ENCODE results near the gene IPMK. TPM values are rescaled to one million over a fixed set of nuclear protein-coding genes. Genes with fewer than 3 reads are reported as not detected.
"Not testable (repeated sequence)": the region's sequence is repeated elsewhere in the genome, so short reads cannot be mapped to it uniquely, and the experiment has no call there.

The IPMK gene
- polyA plus RNA-seq, 1 experiment = 3.1 TPM

- no peak for DNase-seq (ENCODE audit: low read depth, low spot score)
- H3K4me3 ChIP-seq (ENCODE audit: low read depth, low read length) = no peak overlapping the region
Observed at GRCh38 chr10:58240531-58240930, 27.2 kb downstream of the IPMK start.

GRCh38 chr10:58239561-58240169 is 28.0 kb downstream of the IPMK start:
- DNase-seq (ENCODE audit: low read depth, low spot score) = no peak
- no peaks in the 10 kb centered on the region for H3K27me3 ChIP-seq (ENCODE audit: control insufficient read depth, insufficient read depth, low read length)
- ChIA-PET POLR2A (no interaction called here), CTCF (interaction anchor here (0.6 to 1.2 kb wide), 3 partner anchors 61 to 142 kb away, joined by 3 to 4 read pairs (median 3); no protein-coding TSS in a partner anchor)
- no peak for TF ChIP-seq CTCF (IDR thresholded peaks at IDR 0.05; ENCODE audit: low read depth, low read length)
- H3K4me3 ChIP-seq (ENCODE audit: low read depth, low read length) = no peak overlapping the region
- H3K9me3 ChIP-seq (ENCODE audit: control insufficient read depth, insufficient read depth, low read length) = peaks cover 13% of the 10 kb centered on the region; the same call in 1 of the 2 replicates
- H3K27ac ChIP-seq (ENCODE audit: low read depth, low read length) = no peak overlapping the region

More at GRCh38 chr10:58240531-58240930, 27.2 kb downstream of the IPMK start:
- CTCF ChIA-PET = interaction anchor here (1.2 kb wide), 3 partner anchors 29 to 141 kb away, joined by 3 to 4 read pairs (median 4); partner anchors contain the start of gene CISD1
- POLR2A ChIA-PET = interaction anchor here (0.6 to 0.7 kb wide), 2 partner anchors 83 to 157 kb away, joined by 3 to 7 read pairs; no protein-coding TSS in a partner anchor
- peak overlapping the region; percentile 50 for H3K27ac ChIP-seq (ENCODE audit: low read depth, low read length)
- no peak for TF ChIP-seq CTCF (IDR thresholded peaks at IDR 0.05; ENCODE audit: low read depth, low read length)
- H3K27me3 ChIP-seq (ENCODE audit: control insufficient read depth, insufficient read depth, low read length) = no peaks in the 10 kb centered on the region
- peaks cover 13% of the 10 kb centered on the region; the same call in 1 of the 2 replicates for H3K9me3 ChIP-seq (ENCODE audit: control insufficient read depth, insufficient read depth, low read length)

- H3K4me3 ChIP-seq (ENCODE audit: low read depth, low read length) = no peak overlapping the region
- H3K27me3 ChIP-seq (ENCODE audit: control insufficient read depth, insufficient read depth, low read length) = no peaks in the 10 kb centered on the region
- POLR2A ChIA-PET = interaction anchor here (0.8 to 1.3 kb wide), 2 partner anchors 16 to 31 kb away, joined by 3 to 8 read pairs; partner anchors contain the start of gene CISD1
- CTCF ChIA-PET = interaction anchor here (0.6 to 1.9 kb wide), 4 partner anchors 12 to 163 kb away, joined by 3 to 6 read pairs (median 4); no protein-coding TSS in a partner anchor
- DNase-seq (ENCODE audit: low read depth, low spot score) = peak; percentile 73
- TF ChIP-seq CTCF (IDR thresholded peaks at IDR 0.05; ENCODE audit: low read depth, low read length) = no peak
- H3K27ac ChIP-seq (ENCODE audit: low read depth, low read length) = peak overlapping the region; percentile 68
- H3K9me3 ChIP-seq (ENCODE audit: control insufficient read depth, insufficient read depth, low read length) = no peaks in the 10 kb centered on the region
Observed at GRCh38 chr10:58237014-58237834, 30.5 kb downstream of the IPMK start.

GRCh38 chr10:58229856-58230255 is 37.8 kb downstream of the IPMK start:
- DNase-seq (ENCODE audit: low read depth, low spot score); H3K27ac ChIP-seq (ENCODE audit: low read depth, low read length); POLR2A ChIA-PET; H3K9me3 ChIP-seq (ENCODE audit: control insufficient read depth, insufficient read depth, low read length); H3K27me3 ChIP-seq (ENCODE audit: control insufficient read depth, insufficient read depth, low read length); H3K4me3 ChIP-seq (ENCODE audit: low read depth, low read length): not testable (repeated sequence)
- CTCF ChIA-PET = interaction anchor here (1.2 kb wide), 1 partner anchor 52 kb away, joined by 3 read pairs; no protein-coding TSS in a partner anchor

- Histone ChIP-seq H3K27ac (ENCODE audit: low read depth, low read length) (no peak overlapping the region), H3K4me3 (ENCODE audit: low read depth, low read length) (no peak overlapping the region), H3K9me3 (ENCODE audit: control insufficient read depth, insufficient read depth, low read length) (no peaks in the 10 kb centered on the region), H3K27me3 (ENCODE audit: control insufficient read depth, insufficient read depth, low read length) (no peaks in the 10 kb centered on the region)
- CTCF ChIA-PET = interaction anchor here (0.6 kb wide), 1 partner anchor 48 kb away, joined by 3 read pairs; no protein-coding TSS in a partner anchor
- TF ChIP-seq CTCF (IDR thresholded peaks at IDR 0.05; ENCODE audit: low read depth, low read length) = no peak
- POLR2A ChIA-PET = no interaction called here
- DNase-seq (ENCODE audit: low read depth, low spot score) = no peak
Observed at GRCh38 chr10:58225654-58226053, 42.0 kb downstream of the IPMK start.
